Activated CD4-positive, alpha-beta T cell treated with anti-CD3 and anti-CD28 coated beads, Interleukin-2, amount 10 ng/mL, durations not matched to agents 7 days and 5 days (primary cell): Measurements from ENCODE around the gene APOB. TPM values are rescaled to one million over a fixed set of nuclear protein-coding genes. Genes with fewer than 3 reads are reported as not detected.

Experiments used
- CTCF ChIA-PET: fragments of 350-600 bp; sonication (Branson Sonifier 250); formaldehyde crosslinking; loops from one replicate; lab custom pipeline; 2021; ENCODE audit warnings: antibody characterized with exemption; lab: Charles Lee
- POLR2A ChIA-PET: fragments of 350-600 bp; sonication (Branson Sonifier 250); formaldehyde crosslinking; loops from one replicate; lab custom pipeline; 2021; ENCODE audit warnings: antibody characterized with exemption; lab: Charles Lee
- DNase-seq: peaks from one replicate; pipeline ENCODE4 v3.0.0-alpha.2; 2020
- H3K27ac Mint-ChIP-seq: one replicate; pipeline ENCODE4 v1.8.0; 2021; ENCODE audit warnings: mild to moderate bottlenecking, moderate library complexity, mixed read lengths
- H3K27me3 Mint-ChIP-seq: one replicate; pipeline ENCODE4 v1.8.0; 2021; ENCODE audit warnings: mixed read lengths
- H3K36me3 Mint-ChIP-seq: one replicate; pipeline ENCODE4 v1.8.0; 2021; ENCODE audit warnings: low read depth, mixed read lengths
- H3K4me1 Mint-ChIP-seq: one replicate; pipeline ENCODE4 v1.8.0; 2021; ENCODE audit warnings: mixed read lengths
- H3K4me3 Mint-ChIP-seq: one replicate; pipeline ENCODE4 v1.8.0; 2021; ENCODE audit warnings: mild to moderate bottlenecking, moderate library complexity, mixed read lengths
- H3K9me3 Mint-ChIP-seq: one replicate; pipeline ENCODE4 v1.8.0; 2021; ENCODE audit warnings: mixed read lengths
- total RNA-seq, 2 experiments: library from RNA; stranded (reverse); gene quantifications; one replicate each; pipeline ENCODE4 v1.2.3, GENCODE V29; 2021

The APOB gene
- total RNA-seq, 2 experiments from 2014 or later = not detected

DNA sequence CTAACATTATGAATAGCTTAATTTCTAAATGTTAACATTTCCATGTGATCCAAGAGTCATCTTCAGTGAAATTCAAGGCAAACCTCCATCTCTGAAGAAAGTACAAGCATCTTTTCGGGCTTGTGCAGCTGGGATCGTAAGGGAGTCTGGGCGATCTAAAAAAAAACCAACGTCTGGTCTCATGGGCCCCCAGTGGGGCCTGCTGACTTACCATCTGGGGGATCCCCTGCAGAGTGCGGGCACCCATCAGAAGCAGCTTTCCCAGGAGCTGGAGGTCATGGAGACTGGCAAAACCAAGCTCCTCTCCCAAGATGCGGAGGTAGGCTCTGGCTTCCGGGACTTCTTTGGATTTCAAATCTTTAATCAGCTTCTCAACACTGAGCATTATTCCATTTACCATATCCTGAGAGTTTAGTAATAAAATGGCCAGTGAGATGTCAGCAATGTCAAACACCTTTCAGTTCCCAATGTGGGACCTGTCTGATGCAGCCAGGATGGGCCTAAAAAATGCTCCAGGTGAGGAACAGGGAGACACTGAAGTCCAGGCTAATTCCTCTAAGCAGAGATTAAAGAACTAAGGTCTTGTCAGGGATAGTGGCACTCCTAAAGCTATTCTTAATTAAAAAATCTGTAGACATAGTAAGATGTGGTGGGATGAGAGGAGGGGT lies 19.0 kb downstream of the APOB start:
- Mint-ChIP-seq H3K27me3 (peaks cover 3% of the 10 kb centered on the region), H3K9me3 (no peaks in the 10 kb centered on the region), H3K4me1 (no peaks in the 10 kb centered on the region), H3K4me3 (no peak overlapping the region), H3K36me3 (no peaks in the 10 kb centered on the region), H3K27ac (no peak overlapping the region)
- POLR2A ChIA-PET = no interaction called here
- DNase-seq = no peak
- CTCF ChIA-PET = interaction anchor here (1.1 kb wide), 1 partner anchor 28 kb away, joined by 4 read pairs; no protein-coding TSS in a partner anchor

DNA sequence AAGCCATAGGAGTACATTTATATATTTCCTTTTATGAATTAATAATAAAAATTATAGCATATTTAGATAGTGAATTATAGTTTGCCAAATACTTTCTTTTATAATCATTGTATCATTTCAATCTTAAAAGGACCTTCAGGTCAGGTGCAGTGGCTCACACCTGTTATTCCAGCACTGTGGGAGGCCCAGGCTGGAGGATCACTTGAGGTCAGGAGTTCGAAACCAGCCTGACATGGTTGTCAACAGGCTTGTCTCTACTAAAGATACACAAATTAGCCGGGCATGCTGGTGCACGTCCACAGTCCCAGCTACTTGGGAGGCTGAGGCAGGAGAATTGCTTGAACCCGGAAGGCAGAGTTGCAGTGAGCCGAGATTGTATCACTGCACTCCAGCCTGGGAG lies 19.7 kb downstream of the APOB start:
- POLR2A ChIA-PET = no interaction called here
- no peaks in the 10 kb centered on the region for H3K4me1 Mint-ChIP-seq
- no peaks in the 10 kb centered on the region for H3K36me3 Mint-ChIP-seq

GRCh38 chr2:21023419-21024181 lies 20.3 kb downstream of the APOB start:
- ChIA-PET POLR2A (no interaction called here), CTCF (no interaction called here)
- no peak for DNase-seq
- Mint-ChIP-seq H3K36me3 (no peaks in the 10 kb centered on the region), H3K9me3 (no peaks in the 10 kb centered on the region), H3K4me3 (no peak overlapping the region), H3K27ac (no peak overlapping the region), H3K27me3 (peaks cover 3% of the 10 kb centered on the region), H3K4me1 (no peaks in the 10 kb centered on the region)

More for the DNA sequence above, 19.7 kb downstream of the APOB start:
- Mint-ChIP-seq H3K4me3 (no peak overlapping the region), H3K27me3 (peaks cover 3% of the 10 kb centered on the region), H3K9me3 (no peaks in the 10 kb centered on the region), H3K27ac (no peak overlapping the region)
- DNase-seq = no peak
- CTCF ChIA-PET = interaction anchor here (1.1 kb wide), 1 partner anchor 27 kb away, joined by 4 read pairs; no protein-coding TSS in a partner anchor

DNA sequence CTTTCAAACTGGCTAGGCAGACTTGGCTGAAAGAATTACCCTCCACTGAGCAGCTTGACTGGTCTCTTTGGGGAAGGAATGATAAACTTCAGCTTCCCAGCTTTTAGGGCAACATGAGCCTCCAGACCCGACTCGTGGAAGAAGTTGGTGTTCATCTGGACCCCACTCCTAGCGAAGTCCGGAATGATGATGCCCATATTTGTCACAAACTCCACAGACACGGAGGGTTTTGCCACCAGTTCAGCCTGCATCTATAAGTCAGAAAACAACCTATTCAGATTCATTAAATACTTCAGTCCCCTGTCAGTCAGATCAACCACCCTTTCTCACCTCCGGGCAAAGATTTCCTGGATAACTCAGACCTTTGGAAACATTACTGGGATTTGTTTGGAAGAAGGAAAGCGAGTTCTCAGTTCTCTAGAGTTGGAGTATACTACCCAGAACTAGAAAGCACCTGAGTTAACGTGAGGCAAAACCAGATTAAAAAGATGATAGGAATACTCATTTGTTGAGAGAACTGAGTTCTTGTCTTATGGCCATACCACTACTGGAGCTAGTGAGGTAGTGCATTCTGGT lies 21.0 kb downstream of the APOB start:
- Mint-ChIP-seq H3K9me3 (no peaks in the 10 kb centered on the region), H3K27me3 (peaks cover 3% of the 10 kb centered on the region), H3K27ac (no peak overlapping the region), H3K36me3 (no peaks in the 10 kb centered on the region), H3K4me1 (no peaks in the 10 kb centered on the region), H3K4me3 (no peak overlapping the region)
- ChIA-PET POLR2A (no interaction called here), CTCF (no interaction called here)
- no peak for DNase-seq

DNA sequence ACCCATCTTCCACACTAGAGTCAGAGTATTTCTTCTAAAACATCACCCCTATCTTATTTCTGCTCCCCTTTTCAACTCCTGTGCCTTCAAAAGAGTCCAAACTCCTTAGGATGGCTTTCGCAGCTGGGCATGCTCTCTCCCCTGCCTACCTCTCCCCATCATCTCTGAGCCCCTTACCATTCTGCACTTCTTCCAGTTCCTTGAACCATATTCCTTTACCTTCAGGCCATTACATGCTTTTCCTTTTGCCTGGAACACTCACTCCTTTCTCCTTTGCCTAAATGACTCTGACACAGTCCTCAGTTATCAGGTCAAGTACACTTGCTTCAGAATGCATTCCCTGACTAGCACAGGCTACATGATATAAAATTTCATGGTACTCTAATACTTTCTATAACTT lies 22.4 kb downstream of the APOB start:
- H3K4me3 Mint-ChIP-seq = no peak overlapping the region
- no peaks in the 10 kb centered on the region for H3K27me3 Mint-ChIP-seq
- ChIA-PET CTCF (interaction anchor here (1.3 kb wide), 1 partner anchor 14 kb away, joined by 3 read pairs; no protein-coding TSS in a partner anchor), POLR2A (no interaction called here)
- H3K9me3 Mint-ChIP-seq = no peaks in the 10 kb centered on the region
- H3K27ac Mint-ChIP-seq = no peak overlapping the region
- H3K4me1 Mint-ChIP-seq = no peaks in the 10 kb centered on the region
- H3K36me3 Mint-ChIP-seq = no peaks in the 10 kb centered on the region
- no peak for DNase-seq

DNA sequence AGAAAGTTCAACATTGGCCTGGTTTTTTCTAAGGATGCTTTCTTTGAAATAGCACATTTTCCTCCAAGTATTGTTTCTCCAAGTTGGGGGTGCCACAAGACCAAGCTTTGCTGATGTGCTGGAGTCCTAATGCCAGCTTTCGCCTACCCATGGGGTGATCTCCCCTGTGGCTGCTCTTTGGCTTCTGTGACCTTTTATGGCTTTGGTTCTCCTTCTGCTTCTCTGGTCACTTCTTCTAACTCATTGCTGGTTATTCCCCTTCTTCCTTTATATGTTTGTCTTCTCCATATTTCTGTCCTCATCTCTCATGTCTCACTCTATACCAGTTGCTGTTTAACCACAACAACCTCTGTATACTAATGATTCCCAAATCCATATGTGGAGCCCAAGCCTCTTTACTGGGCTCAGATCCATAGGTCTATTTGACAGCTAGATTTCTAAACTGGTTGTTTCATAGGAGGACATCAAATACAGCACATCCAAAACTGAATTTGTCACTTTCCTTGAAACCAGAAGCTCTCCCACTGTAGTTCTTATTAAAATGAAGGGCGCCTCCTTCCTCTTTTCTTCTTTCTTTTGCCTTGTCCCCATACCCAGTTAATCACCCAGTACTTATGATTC lies 23.1 kb downstream of the APOB start:
- DNase-seq = no peak
- Mint-ChIP-seq H3K9me3 (no peaks in the 10 kb centered on the region), H3K27ac (no peak overlapping the region), H3K36me3 (no peaks in the 10 kb centered on the region), H3K4me1 (no peaks in the 10 kb centered on the region), H3K4me3 (no peak overlapping the region), H3K27me3 (no peaks in the 10 kb centered on the region)
- CTCF ChIA-PET = interaction anchor here (1.3 kb wide), 1 partner anchor 14 kb away, joined by 3 read pairs; no protein-coding TSS in a partner anchor
- POLR2A ChIA-PET = no interaction called here

GRCh38 chr2:21020031-21020667 lies 23.7 kb downstream of the APOB start:
- Mint-ChIP-seq H3K4me3 (no peak overlapping the region), H3K27me3 (no peaks in the 10 kb centered on the region), H3K4me1 (no peaks in the 10 kb centered on the region), H3K36me3 (no peaks in the 10 kb centered on the region), H3K9me3 (no peaks in the 10 kb centered on the region), H3K27ac (no peak overlapping the region)
- ChIA-PET POLR2A (no interaction called here), CTCF (interaction anchor here (1.3 kb wide), 1 partner anchor 13 kb away, joined by 3 read pairs; no protein-coding TSS in a partner anchor)
- no peak for DNase-seq

- POLR2A ChIA-PET = no interaction called here
- no peak for DNase-seq
- Mint-ChIP-seq H3K27ac (no peak overlapping the region), H3K9me3 (no peaks in the 10 kb centered on the region), H3K36me3 (no peaks in the 10 kb centered on the region), H3K27me3 (no peaks in the 10 kb centered on the region), H3K4me3 (no peak overlapping the region), H3K4me1 (no peaks in the 10 kb centered on the region)
- CTCF ChIA-PET = no interaction called here
These were observed 24.2 kb downstream of the APOB start for GRCh38 chr2:21019678-21020021.

GRCh38 chr2:21019000-21019677 lies 24.7 kb downstream of the APOB start:
- H3K27me3 Mint-ChIP-seq = no peaks in the 10 kb centered on the region
- no peaks in the 10 kb centered on the region for H3K4me1 Mint-ChIP-seq
- no peak overlapping the region for H3K27ac Mint-ChIP-seq
- no peak for DNase-seq
- H3K9me3 Mint-ChIP-seq = no peaks in the 10 kb centered on the region
- H3K36me3 Mint-ChIP-seq = no peaks in the 10 kb centered on the region
- CTCF ChIA-PET = no interaction called here
- no peak overlapping the region for H3K4me3 Mint-ChIP-seq
- POLR2A ChIA-PET = no interaction called here

DNA sequence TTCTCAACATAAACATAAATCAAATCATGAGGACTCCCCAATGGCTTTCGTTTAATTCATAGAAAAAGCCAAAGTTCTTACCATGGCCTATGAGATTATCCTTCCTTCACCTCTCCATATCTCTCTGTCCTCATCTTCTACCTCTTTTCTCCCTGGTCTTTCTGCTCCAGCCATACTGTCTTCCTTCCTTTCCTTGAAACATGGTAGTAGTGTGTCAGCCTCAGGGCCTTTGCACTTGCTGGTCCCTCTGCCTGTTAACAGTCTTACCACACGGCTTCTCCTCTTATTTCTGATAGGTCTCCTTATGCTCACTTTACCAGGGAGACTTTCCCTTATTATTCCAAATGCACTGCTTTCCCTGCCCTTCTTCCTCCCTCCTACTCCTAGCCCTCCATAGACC lies 25.6 kb downstream of the APOB start:
- Mint-ChIP-seq H3K4me3 (no peak overlapping the region), H3K4me1 (no peaks in the 10 kb centered on the region), H3K36me3 (no peaks in the 10 kb centered on the region), H3K27ac (no peak overlapping the region), H3K9me3 (no peaks in the 10 kb centered on the region), H3K27me3 (peaks cover 2% of the 10 kb centered on the region)
- DNase-seq = no peak
- CTCF ChIA-PET = no interaction called here
- POLR2A ChIA-PET = no interaction called here

DNA sequence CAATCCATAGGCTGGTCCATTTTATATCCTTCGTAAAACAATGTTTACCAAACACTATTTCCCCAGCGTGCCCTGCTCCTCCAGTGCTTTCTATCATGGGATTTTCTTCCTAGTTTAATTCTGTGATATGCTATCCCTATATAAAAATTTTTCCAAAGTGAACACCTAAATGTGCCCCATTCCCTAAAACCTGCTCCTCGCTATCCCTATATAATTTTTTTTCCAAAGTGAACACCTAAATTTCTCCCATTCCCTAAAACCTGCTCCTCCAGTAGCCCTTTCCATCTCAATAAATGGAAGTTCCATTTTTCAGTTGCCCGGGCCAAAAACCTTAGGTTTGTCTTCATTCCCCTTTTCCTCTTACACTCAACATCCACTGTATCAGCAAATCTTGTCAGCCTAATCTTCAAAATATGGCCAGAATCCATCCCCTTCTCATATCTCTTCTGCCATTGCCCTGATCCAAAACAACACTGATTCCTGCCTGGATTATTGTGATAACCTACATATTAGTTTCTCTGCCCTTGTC lies 26.1 kb downstream of the APOB start:
- POLR2A ChIA-PET = no interaction called here
- H3K9me3 Mint-ChIP-seq = no peaks in the 10 kb centered on the region
- no peak overlapping the region for H3K4me3 Mint-ChIP-seq
- CTCF ChIA-PET = no interaction called here
- H3K4me1 Mint-ChIP-seq = no peaks in the 10 kb centered on the region
- peaks cover 2% of the 10 kb centered on the region for H3K27me3 Mint-ChIP-seq
- no peaks in the 10 kb centered on the region for H3K36me3 Mint-ChIP-seq
- H3K27ac Mint-ChIP-seq = no peak overlapping the region
- DNase-seq = no peak

GRCh38 chr2:21015281-21015645 lies 28.6 kb downstream of the APOB start:
- no peaks in the 10 kb centered on the region for H3K4me1 Mint-ChIP-seq

More at GRCh38 chr2:21015281-21015645, 28.6 kb downstream of the APOB start:
- no peak for DNase-seq
- CTCF ChIA-PET = no interaction called here
- Mint-ChIP-seq H3K36me3 (no peaks in the 10 kb centered on the region), H3K9me3 (no peaks in the 10 kb centered on the region), H3K27me3 (peaks cover 2% of the 10 kb centered on the region), H3K4me3 (no peak overlapping the region), H3K27ac (no peak overlapping the region)
- POLR2A ChIA-PET = no interaction called here
